K562 (cell line): ENCODE measurements around the gene KRTAP9-3. TPM values are rescaled to one million over a fixed set of nuclear protein-coding genes. Genes with fewer than 3 reads are reported as not detected.

Experiments
- ATAC-seq: fragments of 200-7000 bp; cut with Tn5 transposase; 3 replicates; pipeline ENCODE4 v1.9.1; 2020; ENCODE audit warnings: moderate library complexity
- BruUV-seq: library from RNA; stranded (reverse); fragments of 400-500 nt; replicated peaks from 2 replicates; lab custom pipeline; 2021; lab: Mats Ljungman, UMichigan
- CTCF ChIA-PET: fragments of 300-600 bp; formaldehyde crosslinking; extraction: SDS; loops from one replicate; lab custom pipeline; 2021; ENCODE audit warnings: low intra/inter-chr PET ratio; lab: Yijun Ruan, JAX
- POLR2A ChIA-PET: fragments of 300-600, 350-650 bp; sonication (Branson Sonifier 250); formaldehyde crosslinking; extraction: SDS; loops from one replicate; lab custom pipeline; 2021; ENCODE audit warnings: antibody characterized with exemption, inconsistent platforms; lab: Yijun Ruan, JAX
- DNase-seq, 4 experiments: peaks; one replicate each; pipeline versions ENCODE4 v3.0.0 to v3.0.0-alpha.2; 2011 to 2018; ENCODE audit warnings: low spot score in 3 of 4, mixed read lengths in 3 of 4; ENCODE audit errors: extremely low read depth in 1 of 4
- FAIRE-seq: peaks from 2 replicates; lab custom pipeline; 2011; peaks lifted over from hg19 to GRCh38; lab: Jason Lieb, UNC
- H2AFZ ChIP-seq: 2 replicates; pipeline ENCODE4 v1.6.0; 2011; ENCODE audit warnings: low read depth, low read length, control low read depth, inconsistent platforms
- H3K27ac ChIP-seq: fragments of 200-600 bp; 3 replicates; pipeline ENCODE4 v1.8.0; 2011; ENCODE audit warnings: low read depth, mild to moderate bottlenecking, control low read depth, inconsistent platforms, low read length, moderate library complexity, mixed read lengths; ENCODE audit errors: extremely low read depth
- H3K27me3 ChIP-seq, 2 experiments: fragments of 300-600 bp in 1 of 2; 2 replicates in 1 of 2; 3 replicates in 1 of 2; pipeline versions ENCODE4 v1.6.0 to v1.8.0; 2011; ENCODE audit warnings: inconsistent platforms in 2 of 2, low read length in 2 of 2, mild to moderate bottlenecking in 1 of 2, mixed read lengths in 1 of 2, moderate library complexity in 1 of 2; ENCODE audit not compliant: control insufficient read depth in 2 of 2, insufficient read depth in 2 of 2
- H3K36me3 ChIP-seq: fragments of 300-600 bp; 3 replicates; pipeline ENCODE4 v1.8.0; 2011; ENCODE audit warnings: mild to moderate bottlenecking, low read length, inconsistent platforms; ENCODE audit not compliant: control insufficient read depth, insufficient read depth
- H3K4me1 ChIP-seq, 2 experiments: fragments of 200-600 bp in 1 of 2; replicated peaks in 1 of 2; 2 replicates in 1 of 2; 3 replicates in 1 of 2; pipeline versions ENCODE4 v1.5.1 to v1.8.0; 2011; ENCODE audit warnings: inconsistent platforms in 2 of 2, low read length in 2 of 2, mild to moderate bottlenecking in 1 of 2, mixed read lengths in 1 of 2, moderate library complexity in 1 of 2; ENCODE audit not compliant: control insufficient read depth in 2 of 2, insufficient read depth in 2 of 2
- H3K4me2 ChIP-seq: 2 replicates; pipeline ENCODE4 v1.6.1; 2011; ENCODE audit warnings: low read length, control low read depth, inconsistent platforms, mixed read lengths; ENCODE audit not compliant: insufficient read depth
- H3K4me3 ChIP-seq: fragments of 200-600 bp; sonication (generic), shearing (Covaris generic); 2 replicates; pipeline ENCODE4 v1.5.1; 2016; ENCODE audit warnings: control low read depth, inconsistent platforms
- H3K79me2 ChIP-seq: fragments of 200-600 bp; 3 replicates; pipeline ENCODE4 v1.8.0; 2011; ENCODE audit warnings: low read length, inconsistent platforms; ENCODE audit not compliant: control insufficient read depth, insufficient read depth
- H3K9ac ChIP-seq, 2 experiments: 2 replicates each; pipeline versions ENCODE4 v1.6.0 to v1.6.1; 2011; ENCODE audit warnings: low read depth in 2 of 2, low read length in 2 of 2, control low read depth in 1 of 2, inconsistent platforms in 1 of 2, mild to moderate bottlenecking in 1 of 2, mixed read lengths in 1 of 2; ENCODE audit not compliant: insufficient read depth in 1 of 2
- H3K9me1 ChIP-seq: one replicate; pipeline ENCODE4 v1.6.0; 2011; ENCODE audit warnings: inconsistent platforms, mild to moderate bottlenecking, low read length, moderate library complexity; ENCODE audit not compliant: control insufficient read depth, insufficient read depth
- H3K9me3 ChIP-seq: replicated peaks from 2 replicates; pipeline ENCODE4 v1.5.1; 2011; ENCODE audit warnings: low read depth, low read length, inconsistent platforms; ENCODE audit not compliant: control insufficient read depth, insufficient read depth
- H4K20me1 ChIP-seq: replicated peaks from 2 replicates; pipeline ENCODE4 v1.6.1; 2011; ENCODE audit warnings: low read length, inconsistent platforms, mixed read lengths; ENCODE audit not compliant: control insufficient read depth, insufficient read depth
- NFIX ChIP-seq: fragments of 250-450 bp; sonication (Bioruptor Pico); IDR thresholded peaks from 2 replicates; pipeline ENCODE4 v1.4.0; 2020; ENCODE audit warnings: low read depth, mild to moderate bottlenecking, moderate library complexity
- RUNX1 ChIP-seq: sonication (generic); IDR thresholded peaks from 2 replicates; pipeline ENCODE4 v1.6.1; 2016; ENCODE audit warnings: antibody characterized with exemption, low read depth
- SAP30 ChIP-seq: fragments of 200-600 bp; sonication (generic); IDR thresholded peaks from 2 replicates; pipeline ENCODE4 v1.6.1; 2012; ENCODE audit warnings: borderline replicate concordance, low read depth, mild to moderate bottlenecking, moderate library complexity, low read length, control low read depth, inconsistent platforms; ENCODE audit not compliant: insufficient read depth, poor library complexity, severe bottlenecking
- TCF3 ChIP-seq: sonication (generic); formaldehyde crosslinking; IDR thresholded peaks from 2 replicates; pipeline ENCODE4 v1.4.0; 2020; ENCODE audit warnings: mild to moderate bottlenecking, missing genetic modification reagents
- ZBTB5 ChIP-seq: fragments of 450-650 bp; IDR thresholded peaks from 2 replicates; pipeline ENCODE4 v1.6.1; 2017; ENCODE audit warnings: antibody characterized with exemption
- ZNF146 ChIP-seq: IDR thresholded peaks from one replicate; pipeline ENCODE4 v1.6.1; 2018; ENCODE audit warnings: missing compliant biosample characterization; ENCODE audit not compliant: unreplicated experiment
- ZNF592 ChIP-seq: fragments of 450-650 bp; IDR thresholded peaks from 2 replicates; pipeline ENCODE4 v1.6.1; 2017; ENCODE audit warnings: antibody characterized with exemption, mild to moderate bottlenecking
- in situ Hi-C: fragments of 300-500 bp; cut with MboI; formaldehyde crosslinking; loops from 4 replicates; pipeline ENCODE4 v1.15.0; 2018; ENCODE audit warnings: inconsistent platforms, mixed read lengths
- intact Hi-C: fragments of 100-400 bp; cut with micrococcal nuclease; formaldehyde crosslinking; loops from 2 replicates; pipeline ENCODE4 v1.14.2; 2022
- polyA plus RNA-seq, 8 experiments: library from polyadenylated mRNA; depleted of rRNA in 4 of 8; stranded (reverse) in 5 of 8; unstranded in 3 of 8; fragments of >200 nt; fragmentation: Nextera tagmentation in 2 of 8; fragmentation: Illumina TruSeq in 1 of 8; extraction: Ambion mirVana in 2 of 8; extraction: Trizol in 1 of 8; gene quantifications; 2 replicates each; pipeline versions ENCODE4 v1.2.1 to v1.2.3, GENCODE V29; 2011 to 2014; ENCODE audit warnings: inconsistent platforms in 1 of 8, missing spikeins in 1 of 8
- total RNA-seq, 7 experiments: library from RNA; depleted of rRNA in 6 of 7; stranded (reverse); fragments of >200 nt in 6 of 7; fragmentation: Illumina TruSeq in 2 of 7; extraction: Trizol in 2 of 7; gene quantifications; 2 replicates each; pipeline versions ENCODE4 v1.2.1 to v1.2.3, GENCODE V29; 2011 to 2021; ENCODE audit warnings: low replicate concordance in 1 of 7
- TF ChIP-seq, protein P1 (sequence below): IDR thresholded peaks from 2 replicates; pipeline ENCODE4 v1.6.1; 2016; ENCODE audit warnings: missing genetic modification characterization, missing compliant biosample characterization

The KRTAP9-3 gene
- total and polyA plus RNA-seq, 9 of the 15 experiments (the other 6 are each of a cell fraction or from before 2014, with no cell fraction given): not detected

DNA sequence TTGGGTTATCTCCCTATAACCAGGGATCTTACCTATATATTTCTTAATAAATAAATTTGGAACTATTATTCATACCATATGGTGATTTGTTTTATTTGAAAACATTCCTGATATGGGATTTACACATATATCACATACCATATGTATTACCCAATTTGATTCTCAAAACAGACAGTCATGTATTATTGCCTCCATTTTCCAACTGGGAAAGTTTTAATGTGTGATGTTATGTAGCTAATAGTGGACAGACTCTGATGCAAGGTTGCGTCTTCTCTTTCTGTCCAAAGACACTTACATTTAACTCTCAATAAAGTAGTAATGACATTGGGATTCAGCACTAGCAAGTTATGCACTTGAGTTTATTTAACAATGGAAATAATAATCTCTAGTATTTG, 24.0 kb downstream of the KRTAP9-3 start (continued):
- no peak for TF ChIP-seq ZNF592
- no peak for TF ChIP-seq ZNF146
- TF ChIP-seq SAP30: no peak

DNA sequence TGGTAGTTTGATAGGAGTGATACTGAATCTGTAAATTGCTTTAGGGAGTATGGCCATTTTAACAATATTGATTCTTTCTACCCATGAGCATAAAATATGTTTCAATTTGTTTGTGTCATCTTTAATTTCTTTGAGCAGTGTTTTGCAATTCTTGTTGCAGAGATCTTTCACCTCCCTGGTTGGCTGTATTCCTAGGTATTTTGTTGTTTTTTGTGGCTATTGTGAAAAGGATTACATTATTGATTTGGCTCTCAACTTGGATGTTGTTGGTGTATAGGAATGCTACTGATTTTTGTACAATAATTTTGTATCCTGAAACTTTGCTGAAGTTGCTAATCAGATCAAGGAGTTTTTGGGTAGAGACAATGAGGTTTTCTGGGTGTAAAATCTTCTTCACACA, 26.2 kb downstream of the KRTAP9-3 start:
- CTCF ChIA-PET: no interaction called here
- Histone ChIP-seq H3K36me3 (no peaks in the 10 kb centered on the region), H3K4me1 (no peaks in the 10 kb centered on the region), H3K4me3 (no peak overlapping the region), H3K9me3 (no peaks in the 10 kb centered on the region), H3K4me2 (no peak overlapping the region), H3K27me3 (peaks cover 0 to 2% of the 10 kb centered on the region in 2 experiments; a peak in 1 of 5 replicates), H3K9ac (no peak overlapping the region), H2AFZ (no peak overlapping the region), H4K20me1 (no peaks in the 10 kb centered on the region), H3K79me2 (no peaks in the 10 kb centered on the region), H3K27ac (no peak overlapping the region), H3K9me1 (no peaks in the 10 kb centered on the region)
- no TSS peak for BruUV-seq
- intact Hi-C loops: no loop called here
- TF ChIP-seq TCF3 (CRISPR knock-in tag): no peak
- TF ChIP-seq, protein P1, sequence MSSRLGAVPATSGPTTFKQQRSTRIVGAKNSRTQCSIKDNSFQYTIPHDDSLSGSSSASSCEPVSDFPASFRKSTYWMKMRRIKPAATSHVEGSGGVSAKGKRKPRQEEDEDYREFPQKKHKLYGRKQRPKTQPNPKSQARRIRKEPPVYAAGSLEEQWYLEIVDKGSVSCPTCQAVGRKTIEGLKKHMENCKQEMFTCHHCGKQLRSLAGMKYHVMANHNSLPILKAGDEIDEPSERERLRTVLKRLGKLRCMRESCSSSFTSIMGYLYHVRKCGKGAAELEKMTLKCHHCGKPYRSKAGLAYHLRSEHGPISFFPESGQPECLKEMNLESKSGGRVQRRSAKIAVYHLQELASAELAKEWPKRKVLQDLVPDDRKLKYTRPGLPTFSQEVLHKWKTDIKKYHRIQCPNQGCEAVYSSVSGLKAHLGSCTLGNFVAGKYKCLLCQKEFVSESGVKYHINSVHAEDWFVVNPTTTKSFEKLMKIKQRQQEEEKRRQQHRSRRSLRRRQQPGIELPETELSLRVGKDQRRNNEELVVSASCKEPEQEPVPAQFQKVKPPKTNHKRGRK (tag): no peak
- TF ChIP-seq RUNX1: no peak
- TF ChIP-seq NFIX: no peak
- no peak for TF ChIP-seq ZBTB5
- POLR2A ChIA-PET: no interaction called here
- FAIRE-seq (no peak), DNase-seq (no peak), ATAC-seq (no peak)
- in situ Hi-C loops: no loop called here
